HG02973 (cell line): ENCODE measurements around the gene SSTR3.
"Not testable (repeated sequence)": the region's sequence is repeated elsewhere in the genome, so short reads cannot be mapped to it uniquely, and the experiment has no call there.

Experiments used
- ATAC-seq: cut with Tn5 transposase; IDR thresholded peaks from one replicate; pipeline ENCODE4 v1.9.1; 2021; ENCODE audit warnings: moderate library complexity; ENCODE audit not compliant: unreplicated experiment

SSTR3 gene

DNA sequence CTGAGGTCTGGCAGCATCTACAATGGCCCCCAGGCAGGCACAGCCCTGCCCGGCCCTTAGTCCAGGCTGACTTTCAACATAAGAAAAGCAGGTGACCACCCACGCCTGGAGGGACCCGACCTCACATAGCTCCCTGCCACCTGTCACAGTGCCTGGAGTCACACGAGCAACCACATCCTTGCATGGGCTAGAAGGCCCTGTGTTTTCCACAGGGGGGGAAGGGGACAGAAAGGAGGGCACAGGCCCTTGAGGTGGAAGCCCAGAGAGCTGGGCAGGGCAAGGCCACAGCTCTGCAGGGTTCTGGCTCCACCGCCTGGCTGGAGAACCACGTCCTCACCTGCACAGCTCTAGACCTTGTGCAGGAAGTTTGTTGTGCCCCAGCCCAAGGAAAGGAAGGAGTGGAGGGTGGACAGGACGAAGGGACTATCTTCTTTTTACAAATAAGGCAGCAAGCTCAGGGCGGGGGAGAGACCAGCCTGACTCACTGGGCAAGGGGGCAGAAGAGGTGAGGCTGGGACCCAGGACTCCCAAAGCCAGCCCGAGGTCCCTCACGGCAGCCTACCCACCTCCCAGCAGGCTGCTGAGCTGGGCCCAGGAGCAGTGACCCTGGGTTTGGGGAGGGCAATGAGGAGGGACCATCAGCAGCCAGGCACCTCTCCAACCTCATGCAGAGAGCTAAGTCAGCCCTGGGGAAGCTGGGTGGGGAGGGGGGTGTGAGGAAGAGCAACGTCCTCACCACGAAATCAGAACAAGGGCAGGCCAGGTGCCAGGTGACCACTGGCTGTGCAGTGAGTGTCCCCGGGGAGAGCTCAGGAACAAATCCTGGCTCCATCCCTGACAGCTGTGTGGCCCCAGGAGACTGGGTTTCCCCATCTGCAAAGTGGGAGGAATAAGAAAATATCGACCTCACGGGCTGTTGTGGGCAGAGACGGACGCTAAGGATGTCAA lies 28.6 kb downstream of the SSTR3 start:
- ATAC-seq, result no peak

GRCh38 chr22:37182949-37183245 lies 29.4 kb downstream of the SSTR3 start:
- ATAC-seq, result no peak

DNA sequence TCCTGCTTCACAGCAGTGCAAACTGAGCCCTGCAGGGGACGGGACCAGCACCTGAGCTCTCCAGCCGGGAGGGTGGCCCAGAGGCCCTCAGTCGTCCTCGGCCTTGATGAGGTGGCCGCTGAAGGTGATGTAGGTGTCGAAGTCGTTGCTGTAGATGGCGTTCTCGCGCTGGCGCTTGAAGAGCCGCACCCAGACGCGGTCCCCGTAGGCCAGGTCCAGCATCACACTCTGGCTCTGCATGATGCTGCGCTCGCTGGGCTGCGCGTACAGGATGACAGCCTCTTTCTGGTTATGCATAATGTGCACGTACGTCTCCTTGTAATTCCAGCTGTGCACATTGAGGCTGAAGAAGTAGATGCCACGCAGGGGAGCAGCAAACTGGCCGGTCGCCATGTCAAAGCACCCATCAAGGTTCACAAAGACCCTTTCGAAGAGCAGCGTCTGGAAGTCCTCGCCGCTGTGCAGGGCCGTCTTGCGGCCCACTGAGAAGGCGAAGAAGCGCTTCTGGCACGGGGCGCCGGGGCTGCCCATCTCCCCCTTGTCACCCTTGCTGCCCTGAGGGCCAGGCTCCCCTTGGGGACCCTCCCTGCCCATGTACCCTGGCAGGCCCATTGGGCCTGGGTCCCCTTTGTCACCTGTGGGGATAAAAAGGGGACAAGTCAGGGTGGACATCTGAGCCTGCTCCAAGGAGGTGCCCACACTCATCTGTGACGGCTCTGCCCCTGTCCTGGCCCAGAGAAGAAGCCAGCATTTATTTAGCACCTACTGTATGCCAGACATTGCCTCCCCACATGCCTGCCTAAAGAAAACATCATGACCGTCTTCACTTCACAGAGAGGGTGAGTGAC lies 30.0 kb downstream of the SSTR3 start:
- ATAC-seq, result no peak

DNA sequence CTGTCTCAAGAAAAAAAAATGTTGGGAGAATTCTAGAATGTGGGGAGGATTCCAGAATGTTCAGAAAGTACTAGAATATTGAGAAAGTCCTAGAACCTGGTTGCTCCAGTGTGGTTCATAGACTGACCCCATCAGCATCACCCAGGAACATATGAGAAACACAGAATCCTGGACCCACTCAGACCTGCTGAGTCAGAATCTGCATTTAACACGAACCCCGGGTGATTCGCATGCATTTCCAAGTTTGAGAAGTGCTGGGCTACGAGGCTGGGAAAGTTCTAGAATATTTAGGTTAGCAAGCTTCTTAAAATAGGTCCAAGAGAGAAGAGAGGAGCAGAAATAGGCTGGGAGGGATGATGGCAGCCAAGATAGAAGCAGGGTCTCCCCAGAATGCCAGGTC lies 30.6 kb downstream of the SSTR3 start:
- no peak for ATAC-seq

- no peak for ATAC-seq
Observed at GRCh38 chr22:37180531-37181231, 31.6 kb downstream of the SSTR3 start.

DNA sequence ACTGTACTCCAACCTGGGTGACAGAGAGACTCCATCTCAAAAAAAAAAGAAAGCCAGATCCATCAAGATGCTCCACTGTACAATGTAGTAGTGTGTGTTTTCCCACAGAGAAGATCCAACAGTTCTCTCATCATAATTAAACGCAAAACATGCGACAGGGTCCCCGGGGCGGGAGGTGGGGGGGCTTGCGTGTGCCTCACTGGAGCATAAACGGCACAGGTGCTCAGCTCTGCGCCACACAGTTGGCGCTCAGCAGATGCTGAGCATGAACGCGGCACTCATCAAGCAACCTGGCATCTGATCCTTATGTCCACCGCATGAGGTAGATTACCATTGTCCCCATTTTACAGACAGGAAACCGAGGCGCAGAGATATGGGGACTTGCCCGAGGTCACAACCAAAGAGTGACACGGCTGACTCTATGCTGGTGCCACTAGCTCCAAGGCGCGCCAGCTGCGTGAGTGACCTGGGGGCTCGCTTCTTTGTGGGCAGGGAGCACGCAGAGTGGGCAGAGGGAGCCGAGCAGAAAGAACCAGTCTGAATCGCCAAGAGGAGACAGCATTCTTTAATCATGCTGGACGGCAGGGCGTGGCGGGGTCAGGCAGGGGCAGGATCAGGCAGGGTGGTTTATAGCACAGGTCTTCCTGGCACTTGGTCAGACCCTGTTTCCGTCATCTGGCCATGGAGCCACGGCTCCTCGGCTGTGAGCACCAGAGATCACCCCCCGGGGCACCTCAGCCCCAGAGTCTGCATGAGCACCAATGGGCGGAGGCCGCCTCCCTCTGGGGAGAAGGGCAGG lies 32.5 kb downstream of the SSTR3 start:
- ATAC-seq, result no peak

- ATAC-seq, result no peak
Observed at GRCh38 chr22:37179126-37179470, 33.2 kb downstream of the SSTR3 start.

DNA sequence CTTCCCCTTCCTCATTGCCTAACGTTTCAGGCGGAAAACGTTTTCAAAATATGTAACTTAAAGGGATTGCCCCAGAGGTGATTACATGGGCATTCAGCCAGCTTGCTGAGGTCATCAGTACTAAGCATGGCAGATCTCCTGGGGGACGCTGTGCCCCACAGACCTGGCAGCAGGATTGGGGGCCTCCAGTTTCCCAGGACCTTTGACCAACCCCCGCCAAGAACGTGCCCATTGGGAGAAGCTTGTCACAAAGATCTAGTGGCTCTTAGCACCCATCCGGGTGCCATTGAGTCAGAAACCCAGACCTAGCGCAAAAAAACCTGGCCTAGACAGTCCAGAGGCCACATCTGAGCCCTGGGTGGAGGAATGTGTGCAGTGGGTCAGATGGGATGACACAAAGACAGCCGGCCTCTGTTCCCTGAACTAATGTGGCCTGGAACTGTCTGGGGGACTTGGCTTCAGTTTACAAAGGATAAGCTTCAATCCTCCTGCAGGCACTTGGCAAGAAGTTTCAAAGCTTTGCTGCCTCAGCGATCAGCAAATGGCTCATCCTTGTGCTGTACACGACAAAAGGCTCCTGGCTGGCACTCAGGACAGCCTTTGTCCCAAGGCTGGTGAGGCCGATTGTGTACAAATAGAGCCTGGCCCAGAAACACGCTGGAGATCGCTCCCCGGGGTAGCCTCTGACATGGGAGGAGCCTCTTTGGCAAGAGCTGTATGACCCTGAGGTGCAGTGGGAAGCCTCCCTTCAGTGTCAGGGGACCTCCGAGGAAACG lies 33.7 kb downstream of the SSTR3 start:
- ATAC-seq, result no peak

DNA sequence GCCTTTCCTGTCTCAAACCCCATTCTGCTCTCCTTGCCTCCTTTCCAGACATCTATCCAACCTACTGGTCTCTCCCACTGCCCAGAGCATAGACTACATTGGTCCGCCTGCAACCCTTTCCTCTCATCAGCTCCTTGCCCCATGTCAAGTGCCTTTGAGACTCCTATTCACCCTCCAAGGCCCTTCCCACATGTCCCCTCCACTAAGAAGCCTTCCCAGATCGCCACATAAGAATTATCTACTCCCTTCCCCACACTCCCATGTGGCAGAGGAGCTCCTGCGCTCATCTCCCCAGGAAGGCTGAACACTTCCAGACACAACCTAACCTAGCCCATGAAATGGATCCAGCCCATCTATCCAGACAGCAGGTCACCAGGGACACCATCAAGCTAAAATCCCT lies 34.5 kb downstream of the SSTR3 start:
- ATAC-seq, result no peak

DNA sequence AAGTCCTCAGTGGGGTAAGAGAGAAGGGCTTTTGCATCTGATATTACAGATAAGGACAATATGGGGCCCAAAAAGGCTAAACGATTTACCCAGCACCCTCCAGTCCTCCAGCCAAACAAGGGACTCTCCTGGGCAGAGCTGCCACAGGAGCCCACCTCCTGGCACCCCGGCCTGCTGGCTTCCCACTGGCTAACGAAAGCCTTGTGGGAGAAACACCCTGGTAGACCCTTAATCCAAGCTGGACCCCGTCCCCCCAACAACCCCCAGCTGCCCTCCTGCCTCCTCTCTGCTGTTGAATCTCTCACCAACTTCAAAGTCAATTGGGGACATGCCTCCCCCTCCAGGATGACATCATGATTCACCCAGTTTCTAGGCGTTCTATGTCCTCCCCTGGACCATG lies 35.1 kb downstream of the SSTR3 start:
- no peak for ATAC-seq

DNA sequence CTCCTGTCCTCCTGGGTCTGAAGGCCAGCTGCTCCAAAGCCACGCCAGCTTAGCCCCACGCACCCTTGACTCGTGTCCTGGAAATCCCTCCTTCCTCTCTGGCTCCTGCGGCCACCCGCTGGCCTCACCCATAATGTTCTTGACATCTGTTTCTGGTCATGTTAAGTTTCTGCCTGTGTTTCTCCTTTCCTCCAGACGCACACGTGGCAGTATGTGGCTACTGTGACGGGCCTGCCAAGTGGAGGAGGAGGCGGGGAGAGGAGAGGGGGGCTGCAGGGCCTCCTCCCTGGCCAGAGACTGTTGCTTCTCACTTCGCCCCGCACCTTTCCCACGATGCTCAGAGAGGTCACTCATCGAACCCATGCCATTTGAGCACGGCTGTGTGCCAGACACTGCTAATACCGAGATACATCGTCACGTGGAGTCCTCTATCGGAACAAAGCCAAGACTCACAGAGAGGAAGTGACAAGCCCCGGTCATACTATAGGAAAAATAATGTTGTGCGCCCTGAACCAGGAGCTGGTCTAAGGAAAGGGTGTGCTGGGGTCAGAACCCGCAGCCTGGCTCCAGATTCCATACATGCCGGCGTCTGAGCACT lies 35.7 kb downstream of the SSTR3 start:
- no peak for ATAC-seq

DNA sequence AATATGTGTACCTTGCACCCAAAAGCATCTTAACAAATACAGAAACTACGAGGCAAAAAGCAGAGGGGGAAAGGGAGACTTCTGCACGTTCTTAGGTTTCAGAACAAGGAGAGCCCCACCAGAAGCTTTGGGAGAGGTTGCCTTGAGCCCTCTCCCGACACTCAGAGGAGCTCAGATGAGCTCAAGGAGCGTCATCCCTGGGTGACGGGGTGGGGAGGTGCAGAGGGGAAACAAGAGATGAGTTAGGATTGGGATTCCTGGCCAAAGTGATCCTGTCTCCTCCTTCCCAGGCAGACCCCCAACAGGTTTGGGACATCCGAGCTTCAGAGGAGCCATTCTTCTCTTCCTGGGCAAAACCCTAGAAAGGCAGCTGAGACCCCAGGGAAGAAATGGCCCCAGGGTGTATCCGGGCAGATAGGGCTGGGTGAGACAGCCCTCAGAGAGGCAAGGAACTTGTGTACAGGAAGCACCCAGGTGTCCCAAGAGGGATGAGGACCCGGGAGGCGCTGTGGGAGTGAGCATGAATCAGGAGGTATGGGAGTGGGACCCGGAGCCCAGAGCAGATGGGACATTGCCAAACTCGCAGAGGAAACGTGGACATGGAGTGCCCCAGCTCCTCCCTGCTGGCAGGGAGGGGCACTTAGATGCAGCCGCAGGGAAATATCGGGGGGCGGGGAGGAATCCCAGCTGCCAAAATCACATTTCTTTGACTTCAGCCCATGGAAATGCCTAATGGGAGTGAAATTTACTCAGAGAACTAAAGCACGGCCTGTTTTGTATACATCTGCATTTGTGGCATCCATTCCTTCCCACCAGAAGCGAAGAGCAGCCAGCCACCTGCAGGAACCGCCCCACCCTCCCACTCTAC lies 36.6 kb downstream of the SSTR3 start:
- no peak for ATAC-seq

DNA sequence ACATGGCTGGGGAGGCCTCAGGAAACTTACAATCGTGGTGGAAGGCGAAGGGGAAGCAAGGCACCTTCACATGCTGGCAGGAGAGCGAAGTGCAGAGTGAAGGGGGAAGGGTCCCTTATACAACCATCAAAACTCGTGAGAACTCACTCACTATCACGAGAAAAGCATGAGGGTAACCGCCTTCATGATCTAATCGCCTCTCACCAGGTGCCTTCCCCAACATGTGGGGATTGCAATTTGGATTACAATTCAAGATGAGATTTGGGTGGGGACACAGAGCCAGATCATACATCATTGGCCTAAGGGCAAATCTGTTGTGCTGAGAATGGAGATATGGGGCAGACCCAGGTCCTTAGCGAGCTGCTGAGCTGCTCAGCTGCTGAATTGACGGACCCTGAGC lies 37.3 kb downstream of the SSTR3 start:
- no peak for ATAC-seq

DNA sequence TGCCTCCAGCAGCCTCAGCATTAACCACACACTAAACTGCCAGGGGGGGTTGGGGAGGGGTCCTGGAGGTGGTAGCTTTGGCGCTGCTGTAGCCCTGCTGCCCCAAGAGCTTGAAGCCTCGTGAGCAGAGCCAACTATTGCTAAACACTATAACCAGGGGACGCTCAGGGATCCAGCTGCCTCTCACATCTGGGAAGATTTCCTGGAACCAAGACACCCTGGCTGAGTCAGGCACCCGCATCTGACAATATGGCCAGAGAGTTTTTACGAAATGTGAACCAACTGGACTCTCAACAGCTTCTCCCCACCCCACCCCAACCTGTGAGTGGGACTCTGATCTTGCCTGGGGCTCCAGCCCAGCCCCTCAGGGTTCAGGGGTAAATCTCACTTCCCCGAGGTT lies 38.6 kb downstream of the SSTR3 start:
- ATAC-seq, result no peak

- no peak for ATAC-seq
Observed at GRCh38 chr22:37172266-37173245, 39.7 kb downstream of the SSTR3 start.

DNA sequence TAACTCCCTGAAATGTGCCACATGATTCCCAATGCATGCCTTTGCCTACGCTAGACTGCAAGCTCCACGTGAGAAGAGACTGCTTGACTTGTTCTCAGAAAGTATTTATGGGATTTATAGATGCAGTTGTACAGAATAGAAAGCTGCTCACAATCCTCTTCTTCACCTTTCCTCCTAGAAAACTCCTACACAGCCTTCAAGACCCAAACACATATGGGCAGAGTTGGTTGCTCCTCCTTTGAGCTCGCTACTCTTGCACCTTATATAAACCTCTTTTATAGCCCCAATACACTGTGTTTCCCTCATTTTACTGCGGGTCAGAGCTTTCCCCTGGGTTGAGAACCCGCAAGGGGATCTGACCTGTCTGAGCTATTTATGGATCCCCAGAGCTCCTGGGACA lies 40.6 kb downstream of the SSTR3 start:
- no peak for ATAC-seq

GRCh38 chr22:37170689-37171405 lies 41.4 kb downstream of the SSTR3 start:
- ATAC-seq, result not testable (repeated sequence)
